BJ (cell line): Measurements from ENCODE around the gene GRK1. TPM values are rescaled to one million over a fixed set of nuclear protein-coding genes. Genes with fewer than 3 reads are reported as not detected.

Experiments used
- CTCF ChIA-PET: fragments of 350-600 bp; formaldehyde crosslinking; extraction: SDS; loops from one replicate; lab custom pipeline; 2021; ENCODE audit warnings: antibody characterized with exemption, inconsistent platforms; lab: Yijun Ruan, JAX
- POLR2A ChIA-PET: fragments of 300-600 bp; sonication (Branson Sonifier 250); formaldehyde crosslinking; extraction: SDS; loops from one replicate; lab custom pipeline; 2021; ENCODE audit warnings: antibody characterized with exemption; lab: Charles Lee
- DNase-seq: peaks from one replicate; pipeline ENCODE4 v3.0.0-alpha.2; 2011; ENCODE audit warnings: low read depth
- H3K27me3 ChIP-seq: 2 replicates; pipeline ENCODE4 v1.6.0; 2011; ENCODE audit warnings: low read length; ENCODE audit not compliant: control insufficient read depth, insufficient read depth
- H3K36me3 ChIP-seq: 2 replicates; pipeline ENCODE4 v1.5.1; 2011; ENCODE audit warnings: low read length; ENCODE audit not compliant: control insufficient read depth, insufficient read depth
- H3K4me3 ChIP-seq: 2 replicates; pipeline ENCODE4 v1.5.1; 2011; ENCODE audit warnings: low read depth, mild to moderate bottlenecking, control low read depth, low read length
- polyA plus RNA-seq: library from polyadenylated mRNA; depleted of rRNA; stranded (reverse); fragments of >200 nt; gene quantifications from 2 replicates; pipeline ENCODE4 v1.2.3, GENCODE V29; 2011
- TF ChIP-seq, protein P1 (sequence below): IDR thresholded peaks from 2 replicates; pipeline ENCODE4 v1.5.1; 2011; ENCODE audit warnings: low read depth, mild to moderate bottlenecking, control low read depth, inconsistent platforms, low read length, moderate library complexity; ENCODE audit not compliant: insufficient read depth

The GRK1 gene
- polyA plus RNA-seq, 1 experiment, result 0.02 TPM

DNA sequence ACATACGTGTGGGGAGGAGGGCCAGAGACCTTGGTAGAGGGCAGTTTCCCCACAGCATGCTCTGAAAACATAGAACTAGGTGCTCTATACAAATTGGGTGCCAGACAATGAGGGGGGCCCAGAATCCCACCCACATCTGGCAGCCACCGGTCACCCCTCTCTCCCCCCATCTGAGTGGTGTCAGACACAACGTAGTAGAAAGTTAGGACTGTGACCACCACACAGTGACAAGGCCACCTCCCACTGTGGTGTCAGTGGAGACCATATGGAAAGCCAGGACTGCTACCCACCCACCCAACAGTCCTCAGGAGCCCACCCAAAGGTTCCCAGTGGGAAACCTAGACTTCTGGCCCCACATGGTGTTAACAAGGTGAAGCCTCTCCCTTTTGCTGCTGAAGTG lies 7.0 kb upstream of the GRK1 start:
- ChIA-PET POLR2A (no interaction called here), CTCF (interaction anchor here (1.0 to 1.4 kb wide), 2 partner anchors 65 to 300 kb away, joined by 5 read pairs; no protein-coding TSS in a partner anchor)
- Histone ChIP-seq H3K27me3 (peaks cover 3% of the 10 kb centered on the region; the same call in 1 of the 2 replicates), H3K36me3 (no peaks in the 10 kb centered on the region), H3K4me3 (no peak overlapping the region)
- TF ChIP-seq, protein P1, sequence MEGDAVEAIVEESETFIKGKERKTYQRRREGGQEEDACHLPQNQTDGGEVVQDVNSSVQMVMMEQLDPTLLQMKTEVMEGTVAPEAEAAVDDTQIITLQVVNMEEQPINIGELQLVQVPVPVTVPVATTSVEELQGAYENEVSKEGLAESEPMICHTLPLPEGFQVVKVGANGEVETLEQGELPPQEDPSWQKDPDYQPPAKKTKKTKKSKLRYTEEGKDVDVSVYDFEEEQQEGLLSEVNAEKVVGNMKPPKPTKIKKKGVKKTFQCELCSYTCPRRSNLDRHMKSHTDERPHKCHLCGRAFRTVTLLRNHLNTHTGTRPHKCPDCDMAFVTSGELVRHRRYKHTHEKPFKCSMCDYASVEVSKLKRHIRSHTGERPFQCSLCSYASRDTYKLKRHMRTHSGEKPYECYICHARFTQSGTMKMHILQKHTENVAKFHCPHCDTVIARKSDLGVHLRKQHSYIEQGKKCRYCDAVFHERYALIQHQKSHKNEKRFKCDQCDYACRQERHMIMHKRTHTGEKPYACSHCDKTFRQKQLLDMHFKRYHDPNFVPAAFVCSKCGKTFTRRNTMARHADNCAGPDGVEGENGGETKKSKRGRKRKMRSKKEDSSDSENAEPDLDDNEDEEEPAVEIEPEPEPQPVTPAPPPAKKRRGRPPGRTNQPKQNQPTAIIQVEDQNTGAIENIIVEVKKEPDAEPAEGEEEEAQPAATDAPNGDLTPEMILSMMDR, result no peak
- DNase-seq, result no peak

DNA sequence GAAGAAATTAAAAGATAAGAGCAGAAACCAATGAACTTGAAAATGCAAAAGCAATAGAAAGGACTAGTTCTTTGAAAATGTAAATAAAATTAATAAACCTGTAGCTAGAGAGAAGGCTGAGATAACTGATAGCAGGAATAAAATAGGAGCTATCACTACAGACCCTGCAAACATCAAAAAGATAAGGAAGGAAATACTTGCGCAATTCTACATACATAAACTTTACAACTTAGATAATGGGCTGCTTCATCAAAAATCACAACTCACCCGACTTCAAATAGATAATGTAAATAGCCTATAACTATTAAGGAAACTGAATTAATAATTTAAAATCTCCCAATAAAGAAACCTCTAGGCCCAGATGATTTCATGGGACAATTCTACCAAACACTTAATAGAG lies 5.5 kb upstream of the GRK1 start:
- no peak for DNase-seq
- TF ChIP-seq, protein P1, result no peak
- ChIA-PET CTCF (no interaction called here), POLR2A (no interaction called here)
- no peak overlapping the region for H3K4me3 ChIP-seq
- H3K27me3 ChIP-seq, result peaks cover 3% of the 10 kb centered on the region; the same call in 1 of the 2 replicates
- H3K36me3 ChIP-seq, result no peaks in the 10 kb centered on the region

DNA sequence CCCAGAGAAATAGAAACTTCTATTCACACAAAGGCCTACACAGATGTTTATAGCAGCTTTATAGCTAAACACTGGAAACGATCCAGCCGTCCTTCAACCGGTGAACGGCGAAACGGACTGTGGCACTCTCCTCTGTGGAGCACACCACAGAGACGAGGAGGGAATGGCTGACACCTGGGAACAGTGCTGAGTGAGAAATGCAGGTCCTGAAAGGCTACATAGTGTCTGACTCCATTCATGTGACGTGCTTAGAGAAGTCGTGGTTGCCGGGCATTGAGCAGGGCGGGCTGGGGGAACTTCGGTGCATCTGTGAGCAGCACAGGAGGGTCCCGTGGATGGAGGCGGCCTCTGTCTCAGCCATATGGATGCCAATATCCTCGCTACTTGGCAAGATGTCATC lies 3.1 kb upstream of the GRK1 start:
- ChIA-PET POLR2A (no interaction called here), CTCF (interaction anchor here (1.3 kb wide), 1 partner anchor 61 kb away, joined by 5 read pairs; no protein-coding TSS in a partner anchor)
- H3K4me3 ChIP-seq, result no peak overlapping the region
- H3K27me3 ChIP-seq, result peaks cover 3% of the 10 kb centered on the region; the same call in 1 of the 2 replicates
- DNase-seq, result no peak
- TF ChIP-seq, protein P1, result no peak
- H3K36me3 ChIP-seq, result no peaks in the 10 kb centered on the region

DNA sequence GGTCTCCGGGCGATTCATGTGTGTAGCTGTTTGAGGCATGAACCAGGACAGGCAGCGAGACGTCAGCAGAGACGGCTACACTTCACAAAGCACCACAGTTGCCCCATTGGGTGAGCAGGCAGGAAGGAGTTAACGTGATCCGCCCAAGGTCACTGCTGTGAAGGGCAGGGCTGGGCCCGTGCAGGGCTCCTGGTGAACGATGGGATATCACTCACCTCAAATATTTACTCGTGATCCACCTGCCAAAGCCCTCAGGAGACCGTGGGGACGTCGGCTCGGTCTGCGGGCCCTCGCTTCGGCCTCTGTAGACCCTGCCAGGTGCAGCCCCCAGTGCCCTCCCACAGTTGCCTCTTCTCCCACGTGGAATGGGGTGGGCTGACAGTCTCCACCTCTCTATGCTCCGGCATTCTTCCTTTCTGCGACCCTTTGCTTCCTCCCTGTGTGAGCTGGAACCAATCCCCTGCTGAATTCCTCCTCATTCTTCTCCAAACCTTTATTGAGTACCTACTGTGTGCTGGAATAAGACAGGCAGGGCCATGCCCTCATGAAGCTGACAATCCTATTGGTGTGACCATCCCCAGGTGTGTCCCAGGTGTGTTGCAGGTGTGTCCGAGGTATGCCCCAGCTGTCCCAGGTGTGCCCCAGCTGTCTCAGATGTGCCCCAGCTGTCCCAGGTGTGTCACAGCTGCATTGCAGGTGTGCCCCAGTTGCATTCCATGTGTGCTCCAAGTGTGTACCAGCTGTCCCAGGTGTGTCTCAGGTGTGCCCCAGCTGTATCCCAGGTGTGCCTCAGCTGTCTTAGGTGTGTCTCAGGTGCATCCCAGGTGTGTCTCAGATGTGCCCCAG lies 2.0 kb upstream of the GRK1 start:
- H3K27me3 ChIP-seq, result peaks cover 3% of the 10 kb centered on the region; the same call in 1 of the 2 replicates
- ChIA-PET CTCF (interaction anchor here (0.6 to 0.7 kb wide), 2 partner anchors 17 to 338 kb away, joined by 3 to 4 read pairs; no protein-coding TSS in a partner anchor), POLR2A (no interaction called here)
- TF ChIP-seq, protein P1, result no peak
- no peaks in the 10 kb centered on the region for H3K36me3 ChIP-seq
- DNase-seq, result no peak
- H3K4me3 ChIP-seq, result no peak overlapping the region

DNA sequence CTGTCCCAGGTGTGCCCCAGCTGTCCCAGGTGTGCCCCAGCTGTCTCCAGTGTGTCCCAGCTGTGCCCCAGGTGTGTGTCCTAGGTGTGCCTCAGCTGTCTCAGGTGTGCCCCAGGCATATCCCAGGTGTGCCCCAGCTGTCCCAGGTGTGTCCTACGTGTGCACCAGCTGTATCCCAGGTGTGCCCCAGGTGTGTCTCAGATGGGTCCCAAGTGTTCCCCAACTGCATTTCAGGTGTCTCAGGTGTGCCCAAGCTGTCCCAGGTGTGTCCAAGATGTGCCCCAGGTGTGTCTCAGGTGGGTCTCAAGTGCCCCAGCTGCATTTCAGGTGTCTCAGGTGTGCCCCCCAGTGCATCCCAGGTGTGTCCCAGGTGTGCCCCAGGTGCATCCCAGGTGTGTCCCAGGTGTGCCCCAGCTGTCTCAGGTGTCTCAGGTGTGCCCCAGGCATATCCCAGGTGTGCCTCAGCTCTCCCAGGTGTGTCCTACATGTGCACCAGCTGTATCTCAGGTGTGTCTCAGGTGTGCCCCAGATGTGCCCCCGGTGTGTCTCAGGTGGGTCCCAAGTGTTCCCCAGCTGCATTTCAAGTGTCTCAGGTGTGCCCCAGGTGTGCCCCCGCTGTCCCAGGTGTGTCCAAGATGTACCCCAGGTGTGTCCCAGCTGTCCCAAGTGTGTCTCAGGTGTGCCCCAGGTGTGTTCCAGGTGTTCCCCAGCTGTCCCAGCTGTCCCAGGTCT lies 1.3 kb upstream of the GRK1 start:
- CTCF ChIA-PET, result interaction anchor here (0.6 to 3.4 kb wide), 4 partner anchors 18 to 338 kb away, joined by 3 to 15 read pairs (median 4); no protein-coding TSS in a partner anchor
- POLR2A ChIA-PET, result no interaction called here

More for the DNA sequence above, 1.3 kb upstream of the GRK1 start:
- Histone ChIP-seq H3K36me3 (no peaks in the 10 kb centered on the region), H3K4me3 (no peak overlapping the region), H3K27me3 (peaks cover 3% of the 10 kb centered on the region; the same call in 1 of the 2 replicates)
- TF ChIP-seq, protein P1, result no peak
- DNase-seq, result no peak
